OCI-LY7 (cell line): ENCODE results near the gene LILRA2. TPM values are rescaled to one million over a fixed set of nuclear protein-coding genes. Genes with fewer than 3 reads are reported as not detected.
"Not testable (repeated sequence)": the region's sequence is repeated elsewhere in the genome, so short reads cannot be mapped to it uniquely, and the experiment has no call there.

Experiments used
- BruUV-seq: library from RNA; stranded (reverse); fragments of 400-500 nt; replicated peaks from 2 replicates; lab custom pipeline; 2021; lab: Mats Ljungman, UMichigan
- CTCF ChIA-PET: fragments of 300-600 bp; sonication (Branson Sonifier 250); formaldehyde crosslinking; loops from one replicate; lab custom pipeline; 2022; ENCODE audit warnings: antibody characterized with exemption; ENCODE audit not compliant: unreplicated experiment; lab: Charles Lee
- POLR2A ChIA-PET: fragments of 300-600 bp; sonication (Branson Sonifier 250); formaldehyde crosslinking; loops from one replicate; lab custom pipeline; 2022; ENCODE audit warnings: antibody characterized with exemption; lab: Charles Lee
- DNase-seq: peaks from one replicate; pipeline ENCODE4 v3.0.0-alpha.2; 2015; ENCODE audit warnings: low spot score
- H2AFZ ChIP-seq: fragments of 200-600 bp; sonication (generic), shearing (Covaris generic); 2 replicates; pipeline ENCODE4 v1.6.1; 2014; ENCODE audit warnings: mild to moderate bottlenecking, antibody characterized with exemption, low read length, moderate library complexity
- H3K27ac ChIP-seq: fragments of 200-600 bp; sonication (generic); 2 replicates; pipeline ENCODE4 v1.5.1; 2014; ENCODE audit warnings: mixed run types, low read depth, mild to moderate bottlenecking, moderate library complexity, low read length, inconsistent platforms; ENCODE audit not compliant: poor library complexity, severe bottlenecking
- H3K36me3 ChIP-seq: fragments of 200-600 bp; sonication (generic); 2 replicates; pipeline ENCODE4 v1.6.1; 2014; ENCODE audit warnings: mild to moderate bottlenecking, antibody characterized with exemption, low read length, moderate library complexity, mixed read lengths; ENCODE audit not compliant: insufficient read depth
- H3K4me1 ChIP-seq: fragments of 200-600 bp; sonication (generic); 2 replicates; pipeline ENCODE4 v1.5.1; 2014; ENCODE audit warnings: mild to moderate bottlenecking, low read length; ENCODE audit not compliant: insufficient read depth, poor library complexity, severe bottlenecking
- H3K4me2 ChIP-seq: fragments of 200-600 bp; sonication (generic); 2 replicates; pipeline ENCODE4 v1.6.1; 2014; ENCODE audit warnings: mild to moderate bottlenecking, low read length
- H3K4me3 ChIP-seq: fragments of 200-600 bp; sonication (generic); 2 replicates; pipeline ENCODE4 v1.5.1; 2014; ENCODE audit warnings: mild to moderate bottlenecking, low read depth, low read length; ENCODE audit not compliant: poor library complexity, severe bottlenecking
- H3K79me2 ChIP-seq: fragments of 200-600 bp; sonication (generic); 2 replicates; pipeline ENCODE4 v1.6.1; 2016; ENCODE audit warnings: low read depth, mild to moderate bottlenecking, low read length, moderate library complexity, mixed read lengths; ENCODE audit not compliant: insufficient read depth
- H3K9me2 ChIP-seq: fragments of 200-600 bp; sonication (generic); 2 replicates; pipeline ENCODE4 v1.6.1; 2016; ENCODE audit warnings: mild to moderate bottlenecking, low read length, mixed read lengths; ENCODE audit not compliant: insufficient read depth
- H3K9me3 ChIP-seq: fragments of 200-600 bp; sonication (generic); 2 replicates; pipeline ENCODE4 v1.6.1; 2014; ENCODE audit warnings: mild to moderate bottlenecking, mixed run types, low read length, mixed read lengths
- H4K20me1 ChIP-seq: fragments of 200-600 bp; sonication (generic); 2 replicates; pipeline ENCODE4 v1.6.1; 2014; ENCODE audit warnings: mild to moderate bottlenecking, antibody characterized with exemption, low read length, moderate library complexity, mixed read lengths; ENCODE audit not compliant: insufficient read depth
- EZH2phosphoT487 ChIP-seq: fragments of 200-600 bp; sonication (generic); IDR thresholded peaks from 2 replicates; pipeline ENCODE4 v1.6.1; 2018; ENCODE audit warnings: low read depth, borderline replicate concordance, mild to moderate bottlenecking, mixed run types, antibody characterized with exemption, low read length, moderate library complexity, mixed read lengths
- intact Hi-C: fragments of 100-400 bp; cut with micrococcal nuclease; formaldehyde crosslinking; loops from one replicate; pipeline ENCODE4 v1.10.0; 2022; ENCODE audit not compliant: unreplicated experiment
- total RNA-seq, 2 experiments: library from RNA; depleted of rRNA in 1 of 2; stranded (reverse); fragments of >200 nt in 1 of 2; shearing (Covaris generic) in 1 of 2; gene quantifications; 2 replicates each; pipeline ENCODE4 v1.2.3, GENCODE V29; 2014 to 2022
- TF ChIP-seq, protein P1 (sequence below): fragments of 200-600 bp; sonication (generic); conservative IDR thresholded peaks from 2 replicates; pipeline ENCODE4 v1.5.1; 2014; ENCODE audit warnings: mild to moderate bottlenecking, antibody characterized with exemption, low read length, moderate library complexity, mixed read lengths

Gene LILRA2
- total RNA-seq, 2 experiments from 2014 or later: 0.38 to 5.5 TPM

GRCh38 chr19:54572696-54573311, 786 bp upstream of the LILRA2 start:
- intact Hi-C loops: loop anchor here (1.0 kb wide), 1 partner anchor 42 kb away; no protein-coding TSS in a partner anchor
- BruUV-seq: no TSS peak
- peak; percentile 31 for DNase-seq
- CTCF ChIA-PET: interaction anchor here (0.5 kb wide), 1 partner anchor 1568 kb away, joined by 8 read pairs; the partner anchor contains the start of gene ZNF444
- H3K4me1 ChIP-seq: peaks cover 22% of the 10 kb centered on the region
- no peaks in the 10 kb centered on the region for H4K20me1 ChIP-seq
- peak overlapping the region; percentile 22 for H3K4me3 ChIP-seq
- no peaks in the 10 kb centered on the region for H3K79me2 ChIP-seq
- no peaks in the 10 kb centered on the region for H3K36me3 ChIP-seq
- POLR2A ChIA-PET: interaction anchor here (0.7 kb wide), 1 partner anchor 90 kb away, joined by 7 read pairs; the partner anchor contains the start of gene LILRB4
- H3K9me2 ChIP-seq: no peaks in the 10 kb centered on the region
- peak overlapping the region; percentile 33 for H3K27ac ChIP-seq
- peak overlapping the region; percentile 54 for H3K4me2 ChIP-seq
- TF ChIP-seq, protein P1, sequence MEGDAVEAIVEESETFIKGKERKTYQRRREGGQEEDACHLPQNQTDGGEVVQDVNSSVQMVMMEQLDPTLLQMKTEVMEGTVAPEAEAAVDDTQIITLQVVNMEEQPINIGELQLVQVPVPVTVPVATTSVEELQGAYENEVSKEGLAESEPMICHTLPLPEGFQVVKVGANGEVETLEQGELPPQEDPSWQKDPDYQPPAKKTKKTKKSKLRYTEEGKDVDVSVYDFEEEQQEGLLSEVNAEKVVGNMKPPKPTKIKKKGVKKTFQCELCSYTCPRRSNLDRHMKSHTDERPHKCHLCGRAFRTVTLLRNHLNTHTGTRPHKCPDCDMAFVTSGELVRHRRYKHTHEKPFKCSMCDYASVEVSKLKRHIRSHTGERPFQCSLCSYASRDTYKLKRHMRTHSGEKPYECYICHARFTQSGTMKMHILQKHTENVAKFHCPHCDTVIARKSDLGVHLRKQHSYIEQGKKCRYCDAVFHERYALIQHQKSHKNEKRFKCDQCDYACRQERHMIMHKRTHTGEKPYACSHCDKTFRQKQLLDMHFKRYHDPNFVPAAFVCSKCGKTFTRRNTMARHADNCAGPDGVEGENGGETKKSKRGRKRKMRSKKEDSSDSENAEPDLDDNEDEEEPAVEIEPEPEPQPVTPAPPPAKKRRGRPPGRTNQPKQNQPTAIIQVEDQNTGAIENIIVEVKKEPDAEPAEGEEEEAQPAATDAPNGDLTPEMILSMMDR: no peak
- no peak for TF ChIP-seq EZH2phosphoT487
- H2AFZ ChIP-seq: peak overlapping the region; percentile 72; the same call in 1 of the 2 replicates
- no peaks in the 10 kb centered on the region for H3K9me3 ChIP-seq

GRCh38 chr19:54574051-54574450, 461 bp downstream of the LILRA2 start:
- Histone ChIP-seq H3K9me3 (no peaks in the 10 kb centered on the region), H3K4me2 (peak overlapping the region; percentile 54; the same call in 1 of the 2 replicates), H3K4me3 (no peak overlapping the region), H2AFZ (0 out of 2 replicates have a peak overlapping the region, but pooled peaks have one; percentile 72), H4K20me1 (no peaks in the 10 kb centered on the region), H3K4me1 (peaks cover 22% of the 10 kb centered on the region), H3K36me3 (no peaks in the 10 kb centered on the region), H3K27ac (no peak overlapping the region), H3K79me2 (no peaks in the 10 kb centered on the region), H3K9me2 (no peaks in the 10 kb centered on the region)
- ChIA-PET POLR2A (no interaction called here), CTCF (no interaction called here)
- TF ChIP-seq, protein P1: no peak
- TF ChIP-seq EZH2phosphoT487: no peak
- intact Hi-C loops: no loop called here
- BruUV-seq: no TSS peak
- DNase-seq: no peak

DNA sequence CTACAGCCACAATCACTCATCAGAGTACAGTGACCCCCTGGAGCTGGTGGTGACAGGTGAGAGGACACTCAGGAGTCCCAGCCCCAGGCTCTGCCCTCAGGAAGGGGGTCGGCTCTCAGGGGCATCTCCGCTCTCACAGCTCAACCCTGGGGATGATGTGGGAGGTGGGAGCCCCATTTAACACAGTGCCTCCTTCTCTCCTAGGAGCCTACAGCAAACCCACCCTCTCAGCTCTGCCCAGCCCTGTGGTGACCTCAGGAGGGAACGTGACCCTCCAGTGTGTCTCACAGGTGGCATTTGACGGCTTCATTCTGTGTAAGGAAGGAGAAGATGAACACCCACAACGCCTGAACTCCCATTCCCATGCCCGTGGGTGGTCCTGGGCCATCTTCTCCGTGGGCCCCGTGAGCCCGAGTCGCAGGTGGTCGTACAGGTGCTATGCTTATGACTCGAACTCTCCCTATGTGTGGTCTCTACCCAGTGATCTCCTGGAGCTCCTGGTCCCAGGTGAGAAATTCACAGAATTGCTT, 1.0 kb downstream of the LILRA2 start:
- Histone ChIP-seq H3K9me2 (no peaks in the 10 kb centered on the region), H3K36me3 (no peaks in the 10 kb centered on the region), H3K27ac (no peak overlapping the region), H3K4me1 (peaks cover 22% of the 10 kb centered on the region), H3K9me3 (no peaks in the 10 kb centered on the region), H4K20me1 (no peaks in the 10 kb centered on the region), H2AFZ (no peak overlapping the region), H3K4me3 (no peak overlapping the region), H3K79me2 (no peaks in the 10 kb centered on the region), H3K4me2 (no peak overlapping the region)
- DNase-seq: no peak
- BruUV-seq: no TSS peak
- POLR2A ChIA-PET: no interaction called here
- CTCF ChIA-PET: no interaction called here
- TF ChIP-seq EZH2phosphoT487: no peak
- TF ChIP-seq, protein P1: no peak
- intact Hi-C loops: no loop called here

GRCh38 chr19:54575205-54575604, 1.6 kb downstream of the LILRA2 start:
- H3K36me3 ChIP-seq, CTCF ChIA-PET, H3K27ac ChIP-seq, H3K79me2 ChIP-seq, H3K9me2 ChIP-seq, H3K4me3 ChIP-seq, DNase-seq, H2AFZ ChIP-seq, intact Hi-C loops, H3K9me3 ChIP-seq, H3K4me2 ChIP-seq, BruUV-seq, H4K20me1 ChIP-seq, POLR2A ChIA-PET: not testable (repeated sequence)
- H3K4me1 ChIP-seq: peaks cover 22% of the 10 kb centered on the region
